MCF 10A (cell line): ENCODE results near the gene MSI2. TPM values are rescaled to one million over a fixed set of nuclear protein-coding genes. Genes with fewer than 3 reads are reported as not detected.

Source experiments
- BruUV-seq: library from RNA; stranded (reverse); fragments of 400-500 nt; replicated peaks from 2 replicates; lab custom pipeline; 2021; lab: Mats Ljungman, UMichigan
- CTCF ChIA-PET: fragments of 300-600 bp; sonication (Branson Sonifier 250); formaldehyde crosslinking; extraction: SDS; loops from one replicate; lab custom pipeline; 2021; ENCODE audit warnings: antibody characterized with exemption, inconsistent platforms; lab: Yijun Ruan, JAX
- POLR2A ChIA-PET: fragments of 300-600, 350-650 bp; sonication (Branson Sonifier 250); formaldehyde crosslinking; extraction: SDS; loops from one replicate; lab custom pipeline; 2020; ENCODE audit warnings: antibody characterized with exemption, inconsistent platforms; lab: Yijun Ruan, JAX
- DNase-seq: peaks from one replicate; pipeline ENCODE4 v3.0.0-alpha.2; 2018; ENCODE audit not compliant: unreplicated experiment
- H3K27ac Mint-ChIP-seq: one replicate; pipeline ENCODE4 v1.8.0; 2022; ENCODE audit warnings: mild to moderate bottlenecking, low read depth, mixed read lengths; ENCODE audit not compliant: unreplicated experiment
- H3K27me3 Mint-ChIP-seq: one replicate; pipeline ENCODE4 v1.8.0; 2022; ENCODE audit warnings: mixed read lengths; ENCODE audit not compliant: insufficient read depth, unreplicated experiment
- H3K36me3 Mint-ChIP-seq: one replicate; pipeline ENCODE4 v1.8.0; 2022; ENCODE audit warnings: mild to moderate bottlenecking, moderate library complexity, mixed read lengths; ENCODE audit not compliant: insufficient read depth, unreplicated experiment
- H3K4me1 Mint-ChIP-seq: one replicate; pipeline ENCODE4 v1.8.0; 2022; ENCODE audit warnings: mixed read lengths; ENCODE audit not compliant: insufficient read depth, unreplicated experiment
- H3K4me3 Mint-ChIP-seq: one replicate; pipeline ENCODE4 v1.8.0; 2022; ENCODE audit warnings: mild to moderate bottlenecking, moderate library complexity, mixed read lengths; ENCODE audit not compliant: unreplicated experiment
- H3K9me3 Mint-ChIP-seq: one replicate; pipeline ENCODE4 v1.8.0; 2022; ENCODE audit warnings: mixed read lengths; ENCODE audit not compliant: unreplicated experiment
- intact Hi-C: fragments of 100-400 bp; cut with micrococcal nuclease; formaldehyde crosslinking; loops from 2 replicates; pipeline ENCODE4 v1.14.1; 2022
- total RNA-seq: library from RNA; stranded (reverse); gene quantifications from 2 replicates; pipeline ENCODE4 v1.2.3, GENCODE V29; 2022
- TF ChIP-seq, protein P1 (sequence below): fragments of 200-600 bp; IDR thresholded peaks from one replicate; pipeline ENCODE4 v1.8.0; 2022; ENCODE audit warnings: antibody characterized with exemption, mild to moderate bottlenecking; ENCODE audit not compliant: unreplicated experiment

Gene MSI2
- total RNA-seq, 1 experiment from 2014 or later, result 60.6 TPM

DNA sequence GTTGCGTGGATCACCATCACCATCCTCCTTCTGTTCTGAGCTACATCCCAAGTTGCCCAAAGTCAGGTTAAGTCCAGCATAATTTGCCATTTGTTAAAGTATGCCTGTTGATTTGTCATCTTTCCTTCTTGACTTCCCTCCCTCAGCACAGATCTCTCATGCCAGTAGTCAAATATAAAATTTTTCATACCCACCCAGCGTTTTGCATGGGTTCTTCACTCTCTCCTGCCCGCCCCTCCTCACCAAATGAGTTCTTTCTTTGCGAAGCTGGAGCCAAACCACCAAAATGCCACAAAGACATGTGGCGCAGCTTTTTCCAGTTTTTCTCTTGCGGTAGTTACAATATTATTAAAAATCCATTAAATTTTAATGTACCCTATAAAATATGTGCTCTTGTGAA is 167.2 kb downstream of the MSI2 start:
- ChIA-PET POLR2A (interaction anchor here (0.7 to 1.7 kb wide), 4 partner anchors 12 to 53 kb away, joined by 3 to 16 read pairs (median 3); no protein-coding TSS in a partner anchor), CTCF (interaction anchor here (0.7 to 1.9 kb wide), 3 partner anchors 10 to 146 kb away, joined by 3 to 6 read pairs (median 3); no protein-coding TSS in a partner anchor)
- H3K4me3 Mint-ChIP-seq, result no peak overlapping the region
- DNase-seq, result no peak
- BruUV-seq, result no TSS peak
- H3K27me3 Mint-ChIP-seq, result no peaks in the 10 kb centered on the region
- no peaks in the 10 kb centered on the region for H3K36me3 Mint-ChIP-seq
- H3K4me1 Mint-ChIP-seq, result peaks cover 11% of the 10 kb centered on the region
- intact Hi-C loops, result no loop called here
- TF ChIP-seq, protein P1, sequence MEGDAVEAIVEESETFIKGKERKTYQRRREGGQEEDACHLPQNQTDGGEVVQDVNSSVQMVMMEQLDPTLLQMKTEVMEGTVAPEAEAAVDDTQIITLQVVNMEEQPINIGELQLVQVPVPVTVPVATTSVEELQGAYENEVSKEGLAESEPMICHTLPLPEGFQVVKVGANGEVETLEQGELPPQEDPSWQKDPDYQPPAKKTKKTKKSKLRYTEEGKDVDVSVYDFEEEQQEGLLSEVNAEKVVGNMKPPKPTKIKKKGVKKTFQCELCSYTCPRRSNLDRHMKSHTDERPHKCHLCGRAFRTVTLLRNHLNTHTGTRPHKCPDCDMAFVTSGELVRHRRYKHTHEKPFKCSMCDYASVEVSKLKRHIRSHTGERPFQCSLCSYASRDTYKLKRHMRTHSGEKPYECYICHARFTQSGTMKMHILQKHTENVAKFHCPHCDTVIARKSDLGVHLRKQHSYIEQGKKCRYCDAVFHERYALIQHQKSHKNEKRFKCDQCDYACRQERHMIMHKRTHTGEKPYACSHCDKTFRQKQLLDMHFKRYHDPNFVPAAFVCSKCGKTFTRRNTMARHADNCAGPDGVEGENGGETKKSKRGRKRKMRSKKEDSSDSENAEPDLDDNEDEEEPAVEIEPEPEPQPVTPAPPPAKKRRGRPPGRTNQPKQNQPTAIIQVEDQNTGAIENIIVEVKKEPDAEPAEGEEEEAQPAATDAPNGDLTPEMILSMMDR, result no peak
- no peaks in the 10 kb centered on the region for H3K9me3 Mint-ChIP-seq
- H3K27ac Mint-ChIP-seq, result no peak overlapping the region

DNA sequence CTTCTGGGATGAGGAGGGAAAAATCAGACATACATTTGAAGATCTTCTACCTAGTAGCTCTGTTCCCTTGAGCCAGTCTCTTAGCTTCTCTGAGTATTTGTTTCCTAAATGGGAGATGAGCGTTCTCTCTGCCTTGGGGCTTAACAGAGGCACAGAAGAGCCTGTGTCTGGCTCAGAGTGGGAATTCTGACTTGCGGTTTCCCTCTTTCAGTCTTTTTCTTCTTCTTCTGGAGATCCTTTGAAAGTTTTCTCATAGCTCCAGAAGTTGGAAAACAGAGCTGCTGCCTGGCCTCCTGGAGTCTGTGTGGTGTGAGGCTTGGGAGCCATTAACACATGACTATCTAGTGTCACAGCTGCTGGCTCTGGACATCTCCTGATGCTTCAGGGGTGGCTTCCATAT is 167.9 kb downstream of the MSI2 start:
- ChIA-PET CTCF (interaction anchor here (0.7 to 1.9 kb wide), 3 partner anchors 17 to 149 kb away, joined by 3 to 6 read pairs (median 3); no protein-coding TSS in a partner anchor), POLR2A (interaction anchor here (0.7 to 1.7 kb wide), 3 partner anchors 11 to 49 kb away, joined by 3 to 16 read pairs (median 3); no protein-coding TSS in a partner anchor)
- H3K36me3 Mint-ChIP-seq, result no peaks in the 10 kb centered on the region
- TF ChIP-seq, protein P1, result no peak
- no peaks in the 10 kb centered on the region for H3K27me3 Mint-ChIP-seq
- no TSS peak for BruUV-seq
- intact Hi-C loops, result no loop called here
- no peak for DNase-seq
- peaks cover 11% of the 10 kb centered on the region for H3K4me1 Mint-ChIP-seq
- no peak overlapping the region for H3K27ac Mint-ChIP-seq
- no peaks in the 10 kb centered on the region for H3K9me3 Mint-ChIP-seq
- no peak overlapping the region for H3K4me3 Mint-ChIP-seq

DNA sequence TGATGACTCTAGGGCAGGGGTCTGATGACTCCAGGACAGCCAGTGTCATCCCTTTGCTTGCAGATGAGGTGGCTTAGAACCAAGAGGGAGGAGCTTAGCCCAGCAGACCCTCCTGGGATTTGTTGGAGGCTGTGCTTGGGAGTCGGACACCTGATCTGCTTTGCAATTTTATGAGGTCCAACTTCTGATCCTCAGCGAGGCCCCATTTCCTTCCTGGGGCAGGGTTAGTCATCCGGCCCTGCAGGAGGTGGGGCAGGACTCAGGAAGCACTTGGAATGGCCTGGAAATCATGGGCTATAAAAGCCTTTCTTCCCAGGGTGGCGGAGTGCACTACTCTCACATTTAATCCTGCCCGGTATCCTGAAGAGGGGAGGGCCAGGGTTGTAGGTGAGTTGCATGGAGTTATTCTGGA is 168.5 kb downstream of the MSI2 start:
- CTCF ChIA-PET, result interaction anchor here (0.7 to 1.0 kb wide), 2 partner anchors 145 to 149 kb away, joined by 3 read pairs; no protein-coding TSS in a partner anchor
- no peaks in the 10 kb centered on the region for H3K36me3 Mint-ChIP-seq

DNA sequence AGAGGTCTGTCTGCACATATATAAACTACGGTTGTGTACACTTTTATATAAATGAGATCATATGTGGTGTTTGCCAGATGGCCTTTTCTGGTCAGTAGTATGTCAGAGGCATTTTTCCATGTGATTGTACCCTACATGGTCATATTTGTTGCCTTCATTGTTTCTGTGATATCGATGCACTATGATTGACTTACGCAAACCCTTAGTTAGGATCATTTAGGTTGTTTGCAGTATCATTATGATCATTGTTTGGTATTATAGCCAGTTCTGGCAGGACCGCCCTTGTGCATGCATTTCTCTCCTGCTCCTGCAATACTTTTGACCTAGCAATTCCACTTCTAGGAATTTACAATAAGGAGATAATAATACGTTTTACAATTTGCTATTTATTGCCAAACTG is 169.1 kb downstream of the MSI2 start:
- Mint-ChIP-seq H3K27me3 (no peaks in the 10 kb centered on the region), H3K27ac (no peak overlapping the region), H3K36me3 (no peaks in the 10 kb centered on the region), H3K9me3 (no peaks in the 10 kb centered on the region), H3K4me3 (no peak overlapping the region), H3K4me1 (peaks cover 11% of the 10 kb centered on the region)
- TF ChIP-seq, protein P1, result no peak
- no TSS peak for BruUV-seq
- no peak for DNase-seq
- ChIA-PET CTCF (no interaction called here), POLR2A (no interaction called here)
- intact Hi-C loops, result no loop called here

More for the DNA sequence above, 168.5 kb downstream of the MSI2 start:
- Mint-ChIP-seq H3K4me1 (peaks cover 11% of the 10 kb centered on the region), H3K9me3 (no peaks in the 10 kb centered on the region), H3K27me3 (no peaks in the 10 kb centered on the region), H3K27ac (no peak overlapping the region), H3K4me3 (no peak overlapping the region)
- BruUV-seq, result no TSS peak
- intact Hi-C loops, result no loop called here
- TF ChIP-seq, protein P1, result no peak
- POLR2A ChIA-PET, result no interaction called here
- DNase-seq, result peak; percentile 74
